H1 (cell line): ENCODE measurements around the gene TIFAB. TPM values are rescaled to one million over a fixed set of nuclear protein-coding genes. Genes with fewer than 3 reads are reported as not detected.

Source experiments
- BRCA1 ChIP-seq: IDR thresholded peaks from 2 replicates; pipeline ENCODE4 v1.6.1; 2012; ENCODE audit warnings: low read depth, low read length, improper control_type of control experiment
- CHD7 ChIP-seq: fragments of 300-600 bp; sonication (generic); IDR thresholded peaks from 2 replicates; pipeline ENCODE4 v1.7.1; 2012; ENCODE audit warnings: low read length, moderate library complexity, mild to moderate bottlenecking, inconsistent platforms; ENCODE audit not compliant: insufficient replicate concordance
- CTCF ChIP-seq, 3 experiments: IDR thresholded peaks; 1 replicate in 2 of 3; 2 replicates in 1 of 3; pipeline versions ENCODE4 v1.5.1 to v1.6.1; 2011; ENCODE audit warnings: low read length in 3 of 3, mild to moderate bottlenecking in 3 of 3, inconsistent platforms in 2 of 3, low read depth in 1 of 3, moderate library complexity in 1 of 3; ENCODE audit not compliant: insufficient read depth in 1 of 3; ENCODE audit errors: control extremely low read depth in 1 of 3
- KDM1A ChIP-seq: fragments of 200-600, 300-600 bp; sonication (generic); IDR thresholded peaks from 2 replicates; pipeline ENCODE4 v1.7.1; 2016; ENCODE audit warnings: mild to moderate bottlenecking, low read length, borderline replicate concordance
- KDM4A ChIP-seq: IDR thresholded peaks from one replicate; pipeline ENCODE4 v1.7.1; 2012; ENCODE audit warnings: low read depth, mild to moderate bottlenecking, moderate library complexity, low read length, inconsistent platforms; ENCODE audit not compliant: severe bottlenecking
- MAX ChIP-seq: IDR thresholded peaks from 2 replicates; pipeline ENCODE4 v1.6.1; 2012; ENCODE audit warnings: inconsistent platforms
- NANOG ChIP-seq: IDR thresholded peaks from 2 replicates; pipeline ENCODE4 v1.6.1; 2011; ENCODE audit warnings: low read length, low read depth, mild to moderate bottlenecking, inconsistent platforms; ENCODE audit not compliant: insufficient read depth, poor library complexity, severe bottlenecking
- ZNF274 ChIP-seq: IDR thresholded peaks from 2 replicates; pipeline ENCODE4 v1.7.0; 2012; ENCODE audit warnings: low read length, borderline replicate concordance; ENCODE audit errors: extremely low read depth
- polyA plus RNA-seq, 7 experiments: library from polyadenylated mRNA; depleted of rRNA in 3 of 7; stranded (reverse) in 5 of 7; unstranded in 2 of 7; fragments of >200 nt in 5 of 7; fragments of 200-250 nt in 2 of 7; gene quantifications; 1 replicate in 5 of 7; 2 replicates in 1 of 7; 4 replicates in 1 of 7; pipeline versions ENCODE4 v1.2.1 to v1.2.3, GENCODE V29; 2011 to 2013; ENCODE audit warnings: missing spikeins in 2 of 7, mixed read lengths in 2 of 7
- total RNA-seq: library from RNA; stranded (reverse); fragmentation: NEBNext Ultra II Directional; extraction: Animal tissue kit (Norgen Biotek cat#: 25700); gene quantifications from 2 replicates; pipeline ENCODE4 v1.2.1, GENCODE V29; 2021

The TIFAB gene
- total and polyA plus RNA-seq, 2 of the 8 experiments (the other 6 are each of a cell fraction or from before 2014, with no cell fraction given): not detected

GRCh38 chr5:135441919-135442318 is 10.2 kb downstream of the TIFAB start (continued):
- no peak for TF ChIP-seq KDM1A
- TF ChIP-seq BRCA1: no peak
- TF ChIP-seq NANOG: no peak
- no peak for TF ChIP-seq ZNF274
- TF ChIP-seq CHD7: no peak
- no peak for TF ChIP-seq CTCF (IDR thresholded peaks at IDR 0.05; ENCODE audit: control extremely low read depth in 1 of 3, insufficient read depth in 1 of 3, low read depth in 1 of 3, low read length in 3 of 3)
- TF ChIP-seq KDM4A: no peak
- TF ChIP-seq MAX: no peak
